ENCODE data around the gene SSB. TPM values are rescaled to one million over a fixed set of nuclear protein-coding genes. Genes with fewer than 3 reads are reported as not detected.

The SSB gene
- total RNA-seq, 4 donors from 2014 or later = 110 to 266 (median 171) TPM

GRCh38 chr2:169772651-169773050, 26.0 kb upstream of the SSB start:
- no peak for TF ChIP-seq CTCF (IDR thresholded peaks at IDR 0.05; ENCODE audit: low read depth)

- no peak for TF ChIP-seq CTCF (IDR thresholded peaks at IDR 0.05; ENCODE audit: low read depth)
These were observed 23.3 kb upstream of the SSB start for GRCh38 chr2:169775354-169775753.

- TF ChIP-seq CTCF (IDR thresholded peaks at IDR 0.05; ENCODE audit: low read depth) = no peak
These were observed 22.9 kb upstream of the SSB start for GRCh38 chr2:169775765-169776164.

- TF ChIP-seq CTCF (IDR thresholded peaks at IDR 0.05; ENCODE audit: low read depth) = no peak
These were observed 22.4 kb upstream of the SSB start for GRCh38 chr2:169776252-169776761.

- TF ChIP-seq CTCF (IDR thresholded peaks at IDR 0.05; ENCODE audit: low read depth) = no peak
These were observed 20.2 kb upstream of the SSB start for GRCh38 chr2:169778446-169778845.

GRCh38 chr2:169781249-169782013, 17.2 kb upstream of the SSB start:
- TF ChIP-seq CTCF (IDR thresholded peaks at IDR 0.05; ENCODE audit: low read depth) = no peak

- no peak for TF ChIP-seq CTCF (IDR thresholded peaks at IDR 0.05; ENCODE audit: low read depth)
These were observed 16.2 kb upstream of the SSB start for GRCh38 chr2:169782513-169782912.
